BE2C (cell line): ENCODE data around the gene APLP2.
"Not testable (repeated sequence)": the region's sequence is repeated elsewhere in the genome, so short reads cannot be mapped to it uniquely, and the experiment has no call there.

Experiments
- DNase-seq: peaks from one replicate; pipeline ENCODE4 v3.0.0-alpha.2; 2020
- H3K27me3 ChIP-seq: fragments of 250-450 bp; sonication (Bioruptor Pico); 2 replicates; pipeline ENCODE4 v1.5.1; 2020; ENCODE audit warnings: mild to moderate bottlenecking
- H3K36me3 ChIP-seq: fragments of 250-450 bp; sonication (Bioruptor Pico); 2 replicates; pipeline ENCODE4 v1.5.1; 2020; ENCODE audit warnings: mild to moderate bottlenecking
- H3K4me1 ChIP-seq: fragments of 250-450 bp; sonication (Bioruptor Pico); 2 replicates; pipeline ENCODE4 v1.5.1; 2020
- H3K4me3 ChIP-seq: 2 replicates; pipeline ENCODE4 v1.5.1; 2011; ENCODE audit warnings: low read depth, low read length
- H3K9me3 ChIP-seq: fragments of 250-450 bp; sonication (Bioruptor Pico); 2 replicates; pipeline ENCODE4 v1.5.1; 2020
- TF ChIP-seq, protein P1 (sequence below): IDR thresholded peaks from 2 replicates; pipeline ENCODE4 v1.5.1; 2012; ENCODE audit warnings: mild to moderate bottlenecking, low read depth, low read length

APLP2 gene

DNA sequence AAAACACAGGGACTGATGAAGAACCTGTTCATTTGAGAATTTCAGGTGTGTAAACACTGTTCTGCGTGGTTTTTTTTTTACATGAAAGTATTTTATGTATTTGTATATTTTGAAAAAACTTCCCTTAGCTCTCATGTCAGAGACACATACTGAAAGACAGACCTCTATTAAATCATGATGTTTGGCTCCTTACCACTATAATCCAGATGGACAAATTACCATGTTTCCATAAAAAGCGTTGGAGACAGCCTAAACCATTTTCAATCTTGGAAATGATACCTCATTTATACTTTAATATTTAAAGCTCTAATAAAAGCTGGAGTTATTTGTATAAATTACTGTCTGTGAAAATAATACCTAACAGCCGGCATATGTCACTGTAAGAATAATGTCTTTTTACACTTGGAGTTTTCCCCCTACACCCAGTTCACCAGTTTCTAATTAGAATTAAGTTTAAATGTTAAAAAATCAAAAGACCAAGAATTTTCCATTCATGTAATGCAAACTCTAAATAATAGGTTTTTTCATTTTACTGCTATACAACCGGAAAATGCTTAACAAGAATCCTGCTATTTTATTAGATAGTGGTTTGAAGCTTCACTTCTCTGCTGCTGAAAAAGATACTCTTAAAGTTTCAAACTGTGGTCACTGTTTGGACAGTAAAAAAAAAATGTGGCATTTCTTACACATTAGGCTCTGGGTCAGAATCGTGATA is 30.8 kb downstream of the APLP2 start:
- Histone ChIP-seq H3K9me3 (no peaks in the 10 kb centered on the region), H3K36me3 (no peaks in the 10 kb centered on the region), H3K4me1 (peaks cover 27% of the 10 kb centered on the region), H3K27me3 (no peaks in the 10 kb centered on the region), H3K4me3 (no peak overlapping the region)
- TF ChIP-seq, protein P1, sequence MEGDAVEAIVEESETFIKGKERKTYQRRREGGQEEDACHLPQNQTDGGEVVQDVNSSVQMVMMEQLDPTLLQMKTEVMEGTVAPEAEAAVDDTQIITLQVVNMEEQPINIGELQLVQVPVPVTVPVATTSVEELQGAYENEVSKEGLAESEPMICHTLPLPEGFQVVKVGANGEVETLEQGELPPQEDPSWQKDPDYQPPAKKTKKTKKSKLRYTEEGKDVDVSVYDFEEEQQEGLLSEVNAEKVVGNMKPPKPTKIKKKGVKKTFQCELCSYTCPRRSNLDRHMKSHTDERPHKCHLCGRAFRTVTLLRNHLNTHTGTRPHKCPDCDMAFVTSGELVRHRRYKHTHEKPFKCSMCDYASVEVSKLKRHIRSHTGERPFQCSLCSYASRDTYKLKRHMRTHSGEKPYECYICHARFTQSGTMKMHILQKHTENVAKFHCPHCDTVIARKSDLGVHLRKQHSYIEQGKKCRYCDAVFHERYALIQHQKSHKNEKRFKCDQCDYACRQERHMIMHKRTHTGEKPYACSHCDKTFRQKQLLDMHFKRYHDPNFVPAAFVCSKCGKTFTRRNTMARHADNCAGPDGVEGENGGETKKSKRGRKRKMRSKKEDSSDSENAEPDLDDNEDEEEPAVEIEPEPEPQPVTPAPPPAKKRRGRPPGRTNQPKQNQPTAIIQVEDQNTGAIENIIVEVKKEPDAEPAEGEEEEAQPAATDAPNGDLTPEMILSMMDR: no peak
- DNase-seq: no peak

DNA sequence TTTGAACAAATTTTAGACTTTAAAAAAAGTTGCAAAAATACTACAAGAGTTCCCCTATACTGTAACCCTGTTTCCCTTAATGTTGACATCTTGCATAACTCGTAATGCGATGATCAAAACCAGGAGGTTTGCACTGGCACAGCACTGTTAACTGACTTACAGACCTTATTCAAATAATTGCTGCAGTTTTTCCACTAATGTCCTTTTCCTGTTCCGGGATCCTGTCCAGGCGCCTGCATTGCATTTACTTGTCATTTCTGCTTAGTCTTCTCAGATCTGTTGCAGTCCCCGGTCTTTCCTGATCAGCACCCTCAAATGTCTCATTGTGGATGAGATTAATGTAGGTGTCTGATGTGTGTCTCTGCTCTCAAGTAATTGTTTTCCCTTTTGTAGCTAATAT is 32.0 kb downstream of the APLP2 start:
- Histone ChIP-seq H3K4me3 (no peak overlapping the region), H3K9me3 (no peaks in the 10 kb centered on the region), H3K27me3 (no peaks in the 10 kb centered on the region), H3K4me1 (peaks cover 21% of the 10 kb centered on the region), H3K36me3 (no peaks in the 10 kb centered on the region)
- TF ChIP-seq, protein P1: no peak
- DNase-seq: no peak

GRCh38 chr11:130102301-130103249 is 32.9 kb downstream of the APLP2 start:
- no peaks in the 10 kb centered on the region for H3K36me3 ChIP-seq
- no peaks in the 10 kb centered on the region for H3K27me3 ChIP-seq
- TF ChIP-seq, protein P1: no peak
- DNase-seq: no peak
- H3K4me3 ChIP-seq: no peak overlapping the region
- peaks cover 20% of the 10 kb centered on the region for H3K4me1 ChIP-seq
- H3K9me3 ChIP-seq: no peaks in the 10 kb centered on the region

GRCh38 chr11:130103296-130103814 is 33.7 kb downstream of the APLP2 start:
- TF ChIP-seq, protein P1: no peak
- no peak for DNase-seq
- no peaks in the 10 kb centered on the region for H3K36me3 ChIP-seq
- H3K4me1 ChIP-seq: peaks cover 20% of the 10 kb centered on the region
- no peak overlapping the region for H3K4me3 ChIP-seq
- no peaks in the 10 kb centered on the region for H3K27me3 ChIP-seq
- no peaks in the 10 kb centered on the region for H3K9me3 ChIP-seq

DNA sequence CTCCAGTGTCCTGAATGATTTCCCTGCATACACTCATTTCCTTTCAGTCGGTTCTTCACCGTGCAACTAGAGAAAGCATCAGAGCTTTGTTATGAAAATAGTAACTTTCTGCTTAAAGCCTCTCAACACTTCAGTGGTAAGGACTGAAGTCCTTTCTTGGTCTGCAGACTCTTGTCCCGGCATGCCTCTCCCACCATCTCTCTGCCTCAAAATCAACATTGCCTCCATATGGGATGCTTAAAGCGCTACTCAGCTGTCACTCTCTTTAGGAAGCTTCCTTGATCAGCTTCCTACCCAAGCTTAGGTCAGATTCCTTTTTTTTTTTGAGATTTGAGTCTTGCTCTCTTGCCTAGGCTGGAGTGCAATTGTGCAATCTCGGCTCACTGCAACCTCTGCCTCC is 36.7 kb downstream of the APLP2 start:
- TF ChIP-seq, protein P1: no peak
- H3K4me1 ChIP-seq: peaks cover 20% of the 10 kb centered on the region
- DNase-seq: no peak
- no peak overlapping the region for H3K4me3 ChIP-seq
- H3K9me3 ChIP-seq: no peaks in the 10 kb centered on the region
- no peaks in the 10 kb centered on the region for H3K27me3 ChIP-seq
- peaks cover 10% of the 10 kb centered on the region for H3K36me3 ChIP-seq

DNA sequence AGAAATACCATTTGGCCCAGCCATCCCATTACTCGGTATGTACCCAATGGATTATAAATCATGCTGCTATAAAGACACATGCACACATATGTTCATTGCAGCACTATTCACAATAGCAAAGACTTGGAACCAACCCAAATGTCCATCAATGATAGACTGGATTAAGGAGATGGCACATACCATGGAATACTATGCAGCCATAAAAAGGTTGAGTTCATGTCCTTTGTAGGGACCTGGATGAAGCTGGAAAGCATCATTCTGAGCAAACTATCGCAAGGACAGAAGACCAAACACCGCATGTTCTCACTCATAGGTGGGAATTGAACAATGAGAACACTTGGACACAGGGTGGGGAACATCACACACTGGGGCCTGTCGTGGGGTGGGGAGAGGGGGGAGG is 39.0 kb downstream of the APLP2 start:
- not testable (repeated sequence) for DNase-seq, H3K27me3 ChIP-seq, H3K9me3 ChIP-seq, H3K4me3 ChIP-seq, H3K4me1 ChIP-seq
- H3K36me3 ChIP-seq: peaks cover 15% of the 10 kb centered on the region
